Measurements from ENCODE around the gene PNPLA7.

DNA sequence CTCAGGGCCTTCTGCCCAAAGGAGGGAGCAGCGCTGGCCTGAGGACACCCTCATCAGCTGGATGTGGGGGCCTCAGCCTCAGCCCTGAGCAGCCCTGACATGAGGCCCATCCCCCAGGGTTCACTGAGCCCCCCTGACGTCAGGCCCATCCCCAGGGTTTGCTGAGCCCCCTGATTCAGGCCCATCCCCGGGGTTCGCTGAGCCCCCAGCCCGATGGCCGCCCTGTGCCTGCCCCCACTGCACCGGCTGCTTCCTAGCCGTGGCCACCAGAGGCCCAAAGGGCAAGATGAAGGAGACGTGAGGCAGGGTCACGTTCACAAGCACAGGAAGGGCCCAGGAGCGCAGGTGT lies 71.6 kb downstream of the PNPLA7 start:
- TF ChIP-seq CTCF (IDR thresholded peaks at IDR 0.05) (no peak), POLR2A (IDR thresholded peaks at IDR 0.05) (no peak)
